HEK293 (cell line): ENCODE measurements around the gene PPP2R5D.

Source experiments
- CTCF ChIA-PET: fragments of 350-600 bp; formaldehyde crosslinking; extraction: SDS; loops from one replicate; lab custom pipeline; 2021; ENCODE audit warnings: antibody characterized with exemption; lab: Yijun Ruan, JAX
- POLR2A ChIA-PET: fragments of 300-600 bp; formaldehyde crosslinking; extraction: SDS; loops from one replicate; lab custom pipeline; 2020; ENCODE audit warnings: antibody characterized with exemption, inconsistent platforms; lab: Yijun Ruan, JAX
- H3K27ac ChIP-seq: fragments of 200-500 bp; sonication (Bioruptor generic); 2 replicates; pipeline ENCODE4 v1.5.1; 2014; ENCODE audit warnings: low read depth, low read length, control low read depth, inconsistent platforms; ENCODE audit errors: extremely low read depth
- H3K36me3 ChIP-seq, 2 experiments: fragments of 200-500 bp in 1 of 2; sonication (Bioruptor generic) in 1 of 2; 1 replicate in 1 of 2; 2 replicates in 1 of 2; pipeline ENCODE4 v1.5.1; 2014 to 2017; ENCODE audit warnings: inconsistent platforms in 2 of 2, low read length in 2 of 2; ENCODE audit not compliant: control insufficient read depth in 2 of 2, insufficient read depth in 1 of 2
- H3K4me1 ChIP-seq: fragments of 200-500 bp; sonication (Bioruptor generic); 2 replicates; pipeline ENCODE4 v1.5.1; 2014; ENCODE audit warnings: mild to moderate bottlenecking, low read length, inconsistent platforms; ENCODE audit not compliant: control insufficient read depth, insufficient read depth
- H3K4me3 ChIP-seq: 2 replicates; pipeline ENCODE4 v1.5.1; 2011; ENCODE audit warnings: low read depth, mild to moderate bottlenecking, control low read depth, low read length, moderate library complexity
- H3K9me3 ChIP-seq: fragments of 200-500 bp; sonication (Bioruptor generic); 2 replicates; pipeline ENCODE4 v1.5.1; 2014; ENCODE audit warnings: low read depth, low read length, inconsistent platforms; ENCODE audit not compliant: control insufficient read depth, insufficient read depth
- MZF1 ChIP-seq: fragments of 450-650 bp; formaldehyde crosslinking; IDR thresholded peaks from 2 replicates; pipeline ENCODE4 v1.5.1; 2017; ENCODE audit warnings: missing biosample characterization, missing genetic modification characterization, borderline replicate concordance
- SCRT2 ChIP-seq: fragments of 450-650 bp; formaldehyde crosslinking; IDR thresholded peaks from 2 replicates; pipeline ENCODE4 v1.5.1; 2016; ENCODE audit warnings: missing biosample characterization, missing genetic modification characterization
- ZBTB48 ChIP-seq: fragments of 450-650 bp; formaldehyde crosslinking; IDR thresholded peaks from 2 replicates; pipeline ENCODE4 v1.5.1; 2016; ENCODE audit warnings: missing biosample characterization, missing genetic modification characterization
- ZNF132 ChIP-seq: fragments of 450-650 bp; formaldehyde crosslinking; IDR thresholded peaks from 2 replicates; pipeline ENCODE4 v1.5.1; 2017; ENCODE audit warnings: missing biosample characterization, missing genetic modification characterization, borderline replicate concordance
- ZNF175 ChIP-seq: fragments of 450-650 bp; formaldehyde crosslinking; IDR thresholded peaks from 2 replicates; pipeline ENCODE4 v1.5.1; 2016; ENCODE audit warnings: missing biosample characterization, missing genetic modification characterization
- ZNF221 ChIP-seq: fragments of 450-650 bp; formaldehyde crosslinking; IDR thresholded peaks from 2 replicates; pipeline ENCODE4 v1.5.1; 2017; ENCODE audit warnings: missing biosample characterization, missing genetic modification characterization, borderline replicate concordance
- ZNF292 ChIP-seq: fragments of 450-650 bp; formaldehyde crosslinking; IDR thresholded peaks from 2 replicates; pipeline ENCODE4 v1.5.1; 2016; ENCODE audit warnings: low read depth, missing biosample characterization, missing genetic modification characterization, borderline replicate concordance
- ZNF510 ChIP-seq: fragments of 450-650 bp; formaldehyde crosslinking; IDR thresholded peaks from 2 replicates; pipeline ENCODE4 v1.5.1; 2018; ENCODE audit warnings: mild to moderate bottlenecking, missing genetic modification characterization, missing biosample characterization; ENCODE audit not compliant: insufficient replicate concordance
- ZNF521 ChIP-seq: fragments of 450-650 bp; formaldehyde crosslinking; IDR thresholded peaks from 2 replicates; pipeline ENCODE4 v1.5.1; 2017; ENCODE audit warnings: missing biosample characterization, mild to moderate bottlenecking, missing genetic modification characterization
- ZNF600 ChIP-seq: fragments of 450-650 bp; formaldehyde crosslinking; IDR thresholded peaks from 2 replicates; pipeline ENCODE4 v1.5.1; 2016; ENCODE audit warnings: missing biosample characterization, missing genetic modification characterization
- ZNF785 ChIP-seq: fragments of 450-650 bp; formaldehyde crosslinking; IDR thresholded peaks from 2 replicates; pipeline ENCODE4 v1.5.1; 2016; ENCODE audit warnings: missing biosample characterization, missing genetic modification characterization
- ZSCAN16 ChIP-seq: fragments of 450-650 bp; formaldehyde crosslinking; IDR thresholded peaks from 2 replicates; pipeline ENCODE4 v1.5.1; 2016; ENCODE audit warnings: missing biosample characterization, missing genetic modification characterization
- TF ChIP-seq, protein P1 (sequence below): fragments of 450-650 bp; formaldehyde crosslinking; IDR thresholded peaks from 2 replicates; pipeline ENCODE4 v1.5.1; 2016; ENCODE audit warnings: missing biosample characterization, missing genetic modification characterization
- TF ChIP-seq, protein P2 (sequence below): fragments of 450-650 bp; formaldehyde crosslinking; IDR thresholded peaks from 2 replicates; pipeline ENCODE4 v1.5.1; 2016; ENCODE audit warnings: missing biosample characterization, missing genetic modification characterization
- TF ChIP-seq, protein P3 (sequence below): fragments of 450-650 bp; formaldehyde crosslinking; IDR thresholded peaks from 2 replicates; pipeline ENCODE4 v1.5.1; 2016; ENCODE audit warnings: missing biosample characterization, missing genetic modification characterization

The PPP2R5D gene

DNA sequence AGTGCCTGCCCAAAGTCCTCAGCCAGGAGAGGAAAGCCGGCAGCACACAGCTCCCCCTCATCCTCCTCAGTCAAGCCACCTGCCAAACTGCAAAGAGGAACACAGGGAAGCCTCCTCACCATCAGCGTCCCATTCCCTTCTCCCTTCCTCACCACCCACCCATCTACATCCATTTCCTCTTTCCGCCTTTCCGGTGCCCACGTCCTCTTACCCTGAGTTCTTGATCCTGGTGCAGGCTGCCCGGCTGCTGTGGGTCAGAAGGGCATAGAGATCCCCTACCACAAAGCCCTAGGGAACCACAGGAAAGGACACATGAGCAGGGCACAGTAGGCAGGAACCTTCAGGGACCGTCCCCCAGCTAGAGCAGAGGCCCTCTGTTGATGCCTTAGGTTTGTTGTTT is 17.8 kb upstream of the PPP2R5D start:
- ChIA-PET POLR2A (interaction anchor here (0.6 to 2.8 kb wide), 5 partner anchors 9 to 37 kb away, joined by 3 to 11 read pairs (median 8); partner anchors contain the start of genes CNPY3, PEX6 and PPP2R5D), CTCF (interaction anchor here (1.5 kb wide), 1 partner anchor 177 kb away, joined by 4 read pairs; no protein-coding TSS in a partner anchor)
- Histone ChIP-seq H3K27ac (no peak overlapping the region), H3K36me3 (peaks cover 0 to 55% of the 10 kb centered on the region in 2 experiments; a peak in 2 of 3 replicates), H3K4me3 (no peak overlapping the region)
- no peak for TF ChIP-seq ZNF292
- 0 out of 2 replicates have a peak, but pooled peaks have one; percentile 36 for TF ChIP-seq ZBTB48 (tag by site-specific recombination)
- TF ChIP-seq, all 188 proteins: peak for 1
- Histone ChIP-seq H3K4me1 (no peaks in the 10 kb centered on the region), H3K9me3 (no peaks in the 10 kb centered on the region)

DNA sequence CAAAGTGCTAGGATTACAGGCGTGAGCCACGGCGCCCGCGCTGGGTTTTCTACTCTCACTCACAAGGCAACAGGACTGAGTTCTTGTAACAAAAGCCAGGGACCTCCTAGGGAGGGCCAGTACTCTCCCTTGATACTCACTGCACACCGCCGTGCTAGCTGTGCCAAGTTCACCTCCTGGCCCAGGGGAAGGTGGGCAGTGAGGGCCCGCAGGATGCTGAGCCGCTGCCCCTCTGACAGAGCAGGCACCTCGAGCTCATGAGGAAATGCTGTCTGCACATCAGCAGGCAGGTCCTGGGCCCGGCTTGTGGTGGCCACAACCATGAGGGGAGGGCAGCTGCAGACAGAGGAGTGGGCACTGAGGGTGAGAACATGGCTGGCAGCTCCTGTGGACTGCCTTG is 17.1 kb upstream of the PPP2R5D start:
- TF ChIP-seq, protein P1, sequence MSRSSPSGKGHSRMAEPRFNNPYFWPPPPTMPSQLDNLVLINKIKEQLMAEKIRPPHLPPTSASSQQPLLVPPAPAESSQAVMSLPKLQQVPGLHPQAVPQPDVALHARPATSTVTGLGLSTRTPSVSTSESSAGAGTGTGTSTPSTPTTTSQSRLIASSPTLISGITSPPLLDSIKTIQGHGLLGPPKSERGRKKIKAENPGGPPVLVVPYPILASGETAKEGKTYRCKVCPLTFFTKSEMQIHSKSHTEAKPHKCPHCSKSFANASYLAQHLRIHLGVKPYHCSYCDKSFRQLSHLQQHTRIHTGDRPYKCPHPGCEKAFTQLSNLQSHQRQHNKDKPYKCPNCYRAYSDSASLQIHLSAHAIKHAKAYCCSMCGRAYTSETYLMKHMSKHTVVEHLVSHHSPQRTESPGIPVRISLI (tag by site-specific recombination) = no peak
- TF ChIP-seq ZBTB48 (tag by site-specific recombination) (no peak), ZNF600 (no peak), SCRT2 (tag by site-specific recombination) (no peak), ZNF521 (tag by site-specific recombination) (no peak), ZNF132 (tag by site-specific recombination) (no peak), ZNF785 (tag by site-specific recombination) (no peak), ZNF175 (tag by site-specific recombination) (no peak), ZSCAN16 (tag by site-specific recombination) (no peak), ZNF510 (tag by site-specific recombination) (no peak), ZNF221 (no peak)
- TF ChIP-seq, protein P2, sequence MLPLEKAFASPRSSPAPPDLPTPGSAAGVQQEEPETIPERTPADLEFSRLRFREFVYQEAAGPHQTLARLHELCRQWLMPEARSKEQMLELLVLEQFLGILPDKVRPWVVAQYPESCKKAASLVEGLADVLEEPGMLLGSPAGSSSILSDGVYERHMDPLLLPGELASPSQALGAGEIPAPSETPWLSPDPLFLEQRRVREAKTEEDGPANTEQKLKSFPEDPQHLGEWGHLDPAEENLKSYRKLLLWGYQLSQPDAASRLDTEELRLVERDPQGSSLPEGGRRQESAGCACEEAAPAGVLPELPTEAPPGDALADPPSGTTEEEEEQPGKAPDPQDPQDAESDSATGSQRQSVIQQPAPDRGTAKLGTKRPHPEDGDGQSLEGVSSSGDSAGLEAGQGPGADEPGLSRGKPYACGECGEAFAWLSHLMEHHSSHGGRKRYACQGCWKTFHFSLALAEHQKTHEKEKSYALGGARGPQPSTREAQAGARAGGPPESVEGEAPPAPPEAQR = no peak
- TF ChIP-seq, protein P3, sequence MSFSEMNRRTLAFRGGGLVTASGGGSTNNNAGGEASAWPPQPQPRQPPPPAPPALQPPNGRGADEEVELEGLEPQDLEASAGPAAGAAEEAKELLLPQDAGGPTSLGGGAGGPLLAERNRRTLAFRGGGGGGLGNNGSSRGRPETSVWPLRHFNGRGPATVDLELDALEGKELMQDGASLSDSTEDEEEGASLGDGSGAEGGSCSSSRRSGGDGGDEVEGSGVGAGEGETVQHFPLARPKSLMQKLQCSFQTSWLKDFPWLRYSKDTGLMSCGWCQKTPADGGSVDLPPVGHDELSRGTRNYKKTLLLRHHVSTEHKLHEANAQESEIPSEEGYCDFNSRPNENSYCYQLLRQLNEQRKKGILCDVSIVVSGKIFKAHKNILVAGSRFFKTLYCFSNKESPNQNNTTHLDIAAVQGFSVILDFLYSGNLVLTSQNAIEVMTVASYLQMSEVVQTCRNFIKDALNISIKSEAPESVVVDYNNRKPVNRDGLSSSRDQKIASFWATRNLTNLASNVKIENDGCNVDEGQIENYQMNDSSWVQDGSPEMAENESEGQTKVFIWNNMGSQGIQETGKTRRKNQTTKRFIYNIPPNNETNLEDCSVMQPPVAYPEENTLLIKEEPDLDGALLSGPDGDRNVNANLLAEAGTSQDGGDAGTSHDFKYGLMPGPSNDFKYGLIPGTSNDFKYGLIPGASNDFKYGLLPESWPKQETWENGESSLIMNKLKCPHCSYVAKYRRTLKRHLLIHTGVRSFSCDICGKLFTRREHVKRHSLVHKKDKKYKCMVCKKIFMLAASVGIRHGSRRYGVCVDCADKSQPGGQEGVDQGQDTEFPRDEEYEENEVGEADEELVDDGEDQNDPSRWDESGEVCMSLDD (tag by site-specific recombination) = no peak
- Histone ChIP-seq H3K9me3 (no peaks in the 10 kb centered on the region), H3K4me1 (no peaks in the 10 kb centered on the region), H3K4me3 (no peak overlapping the region), H3K36me3 (peaks cover 0 to 51% of the 10 kb centered on the region in 2 experiments; a peak in 2 of 3 replicates), H3K27ac (no peak overlapping the region)
- CTCF ChIA-PET = interaction anchor here (0.6 to 0.8 kb wide), 2 partner anchors 11 to 1325 kb away, joined by 3 read pairs; no protein-coding TSS in a partner anchor
- POLR2A ChIA-PET = no interaction called here

DNA sequence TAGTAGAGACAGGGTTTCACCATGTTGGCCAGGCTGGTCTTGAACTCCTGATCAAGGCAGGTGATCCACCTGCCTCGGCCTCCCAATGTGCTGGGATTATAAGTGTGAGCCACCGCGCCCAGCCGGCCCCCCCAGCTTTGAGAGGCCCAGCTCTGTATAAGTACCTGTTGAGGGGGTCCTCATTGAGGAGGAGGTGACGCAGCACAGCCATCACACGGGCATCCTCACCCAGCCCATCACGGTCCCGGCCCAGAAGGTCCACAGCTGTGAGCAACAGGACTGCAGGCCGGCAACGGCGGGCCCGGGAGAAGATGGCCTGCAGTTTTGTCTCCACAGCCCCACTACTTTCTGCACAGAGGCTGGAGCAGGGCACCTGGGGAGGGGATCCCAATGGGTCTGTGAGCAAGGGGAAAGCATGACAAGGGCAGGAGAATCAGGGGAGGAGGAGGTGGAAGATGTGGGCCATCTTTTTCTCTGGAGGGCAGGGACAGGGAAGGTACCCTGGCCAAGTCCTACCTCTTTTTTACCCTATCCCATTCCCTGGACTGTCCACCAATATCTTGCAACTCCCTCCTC is 16.2 kb upstream of the PPP2R5D start:
- CTCF ChIA-PET = no interaction called here
- H3K36me3 ChIP-seq = peaks cover 0 to 48% of the 10 kb centered on the region in 2 experiments; a peak in 2 of 3 replicates

More for the DNA sequence above, 16.2 kb upstream of the PPP2R5D start:
- Histone ChIP-seq H3K4me3 (no peak overlapping the region), H3K9me3 (no peaks in the 10 kb centered on the region), H3K4me1 (no peaks in the 10 kb centered on the region), H3K27ac (no peak overlapping the region)
- TF ChIP-seq SCRT2 (tag by site-specific recombination) (peak; percentile 39; the same call in 1 of the 2 replicates), MZF1 (no peak)
- POLR2A ChIA-PET = interaction anchor here (1.6 to 4.2 kb wide), 2 partner anchors 11 to 16 kb away, joined by 4 to 20 read pairs; partner anchors contain the start of genes PEX6 and PPP2R5D
